Ovary (tissue), 9 donors: ENCODE results near the gene ACCS. TPM values are rescaled to one million over a fixed set of nuclear protein-coding genes. Genes with fewer than 3 reads are reported as not detected.

Experiments used
- DNase-seq, 5 donors: peaks; one replicate each; pipeline ENCODE4 v3.0.0-alpha.2; 2019 to 2020
- H3K27ac ChIP-seq, 2 donors: fragments of 200-600 bp; one replicate each; pipeline versions ENCODE4 v1.5.1 to v1.8.0; 2019 to 2022
- H3K27me3 ChIP-seq: fragments of 200-600 bp; one replicate; pipeline ENCODE4 v1.8.0; 2022
- H3K36me3 ChIP-seq: fragments of 200-600 bp; sonication (generic); one replicate; pipeline ENCODE4 v1.5.1; 2019
- H3K4me1 ChIP-seq: one replicate; pipeline ENCODE4 v1.8.1; 2013; ENCODE audit warnings: mild to moderate bottlenecking, moderate library complexity; ENCODE audit not compliant: insufficient read depth
- H3K4me3 ChIP-seq: fragments of 200-600 bp; sonication (generic); one replicate; pipeline ENCODE4 v1.5.1; 2017
- H3K9me3 ChIP-seq, 2 donors: fragments of 200-600 bp in 1 of 2; sonication (generic) in 1 of 2; one replicate each; pipeline versions ENCODE4 v1.5.1 to v1.8.1; 2013 to 2019; ENCODE audit warnings: mild to moderate bottlenecking in 1 of 2, moderate library complexity in 1 of 2
- EP300 ChIP-seq: sonication (generic); formaldehyde crosslinking; IDR thresholded peaks from one replicate; pipeline ENCODE4 v1.6.1; 2017; ENCODE audit warnings: antibody characterized with exemption
- POLR2A ChIP-seq: fragments of 450-650 bp; IDR thresholded peaks from one replicate; pipeline ENCODE4 v1.6.1; 2017; ENCODE audit warnings: antibody characterized with exemption, mild to moderate bottlenecking, moderate library complexity
- WGBS, 3 donors: extraction: QIAGEN DNeasy Blood & Tissue Kit in 1 of 3; methylation state at CpG; one replicate each; pipeline versions ENCODE4 v1.1.5 to v1.1.7; 2013 to 2017; 5-methylcytosine and 5-hydroxymethylcytosine counted together
- intact Hi-C, 4 donors: fragments of 100-400 bp; cut with DNase I; formaldehyde crosslinking; loops; one replicate each; pipeline versions ENCODE4 v1.11.0 to v1.15.1; 2022 to 2023
- polyA plus RNA-seq, 2 donors: library from polyadenylated mRNA; stranded (reverse); fragments of 200-250 nt in 1 of 2; fragments of 350-450 nt in 1 of 2; fragmentation: Illumina TruSeq in 1 of 2; extraction: RNeasy Lipid Tissue Mini Kit (QIAGEN cat#74804) in 1 of 2; gene quantifications; one replicate each; pipeline ENCODE4 v1.2.3, GENCODE V29; 2013 to 2014
- total RNA-seq, 7 donors: library from RNA; depleted of rRNA in 2 of 7; stranded (reverse); fragments of >200 nt in 2 of 7; fragmentation: NEBNext Ultra II Directional in 3 of 7; extraction: Animal tissue kit (Norgen Biotek cat#: 25700) in 3 of 7; gene quantifications; one replicate each; pipeline versions ENCODE4 v1.1.0 to v1.2.4, GENCODE V29; 2016 to 2023
- TF ChIP-seq, protein P1 (sequence below), 3 donors: fragments of 450-650 bp in 2 of 3; fragments of 200-600 bp in 1 of 3; IDR thresholded peaks; one replicate each; pipeline versions ENCODE4 v1.5.1 to v1.8.0; 2016 to 2022; ENCODE audit warnings: antibody characterized with exemption in 3 of 3, mild to moderate bottlenecking in 1 of 3
- donor health status: DM: no; HTN: no; CAD: no; lungs with moderate emphysema.
- donor health status: DM: no; HTN: no; CAD: no.
- donor health status: Bipolar disorder and iron deficiency.
- donor health status: DM: yes; HTN: yes; CAD: no.
- donor health status: DM: no; HTN: no; CAD: no.
- donor health status: DM: yes; HTN: yes; CAD: no.

ACCS gene
- total and polyA plus RNA-seq, 9 donors = 11.2 to 39.8 (median 26.4) TPM

DNA sequence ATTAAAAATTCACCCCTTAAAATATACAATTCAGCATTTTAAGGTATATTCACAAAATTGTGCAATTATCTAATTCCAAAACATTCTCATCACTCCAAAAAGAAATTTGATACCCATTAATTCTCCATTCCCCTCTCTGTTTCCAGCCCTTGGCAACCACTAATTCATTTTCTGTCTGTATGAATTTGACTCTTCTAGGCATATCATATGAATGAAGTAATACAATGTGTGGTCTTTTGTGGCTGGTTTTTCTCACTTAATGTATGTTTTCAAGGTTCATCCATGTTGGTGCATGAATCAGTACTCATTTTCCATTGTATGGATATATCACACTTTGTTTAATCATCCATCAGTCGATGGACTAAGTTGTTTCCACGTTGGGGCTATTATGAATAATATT lies 47.2 kb upstream of the ACCS start:
- H3K4me3 ChIP-seq = no peak overlapping the region
- intact Hi-C loops = no loop called here
- H3K4me1 ChIP-seq = peaks cover 14% of the 10 kb centered on the region
- H3K27me3 ChIP-seq = no peaks in the 10 kb centered on the region
- DNase-seq = no peak
- WGBS, 3 donors = 66 to 73% (median 70%) methylated on average over 2 of the region's 2 CpGs
- H3K27ac ChIP-seq = no peak overlapping the region
- no peaks in the 10 kb centered on the region for H3K36me3 ChIP-seq
- TF ChIP-seq, protein P1, sequence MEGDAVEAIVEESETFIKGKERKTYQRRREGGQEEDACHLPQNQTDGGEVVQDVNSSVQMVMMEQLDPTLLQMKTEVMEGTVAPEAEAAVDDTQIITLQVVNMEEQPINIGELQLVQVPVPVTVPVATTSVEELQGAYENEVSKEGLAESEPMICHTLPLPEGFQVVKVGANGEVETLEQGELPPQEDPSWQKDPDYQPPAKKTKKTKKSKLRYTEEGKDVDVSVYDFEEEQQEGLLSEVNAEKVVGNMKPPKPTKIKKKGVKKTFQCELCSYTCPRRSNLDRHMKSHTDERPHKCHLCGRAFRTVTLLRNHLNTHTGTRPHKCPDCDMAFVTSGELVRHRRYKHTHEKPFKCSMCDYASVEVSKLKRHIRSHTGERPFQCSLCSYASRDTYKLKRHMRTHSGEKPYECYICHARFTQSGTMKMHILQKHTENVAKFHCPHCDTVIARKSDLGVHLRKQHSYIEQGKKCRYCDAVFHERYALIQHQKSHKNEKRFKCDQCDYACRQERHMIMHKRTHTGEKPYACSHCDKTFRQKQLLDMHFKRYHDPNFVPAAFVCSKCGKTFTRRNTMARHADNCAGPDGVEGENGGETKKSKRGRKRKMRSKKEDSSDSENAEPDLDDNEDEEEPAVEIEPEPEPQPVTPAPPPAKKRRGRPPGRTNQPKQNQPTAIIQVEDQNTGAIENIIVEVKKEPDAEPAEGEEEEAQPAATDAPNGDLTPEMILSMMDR (IDR thresholded peaks at IDR 0.05) = no peak
- TF ChIP-seq POLR2A (no peak), EP300 (no peak)
- no peaks in the 10 kb centered on the region for H3K9me3 ChIP-seq

DNA sequence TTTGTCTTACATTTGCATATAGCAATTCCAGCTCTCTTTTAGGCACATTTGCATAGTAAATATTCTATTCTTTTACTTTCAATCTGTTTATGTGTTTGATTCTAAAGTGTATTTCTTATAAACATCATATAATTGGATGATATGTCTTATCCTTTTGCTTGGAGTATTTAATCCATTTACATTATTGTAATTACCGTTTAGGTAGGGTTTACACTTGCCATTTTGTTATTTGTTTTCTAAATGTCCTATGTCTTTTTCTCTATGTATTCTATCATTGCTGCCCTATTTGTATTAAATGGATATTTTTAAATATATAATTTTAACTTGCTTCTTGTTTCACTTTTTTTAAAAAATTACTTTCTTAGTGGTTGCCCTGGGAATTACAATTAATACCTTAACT lies 41.1 kb upstream of the ACCS start:
- H3K27me3 ChIP-seq = no peaks in the 10 kb centered on the region
- H3K4me3 ChIP-seq = no peak overlapping the region
- no peaks in the 10 kb centered on the region for H3K36me3 ChIP-seq
- intact Hi-C loops = loop anchor here in 1 of 4 donors (5.0 kb wide), 1 partner anchor 33 kb away; no protein-coding TSS in a partner anchor
- TF ChIP-seq EP300 (no peak), POLR2A (no peak)
- TF ChIP-seq, protein P1 (IDR thresholded peaks at IDR 0.05) = no peak
- no peak for DNase-seq
- H3K9me3 ChIP-seq = no peaks in the 10 kb centered on the region
- WGBS, 3 donors = 92 to 96% (median 95%) methylated on average over 1 of the region's 1 CpG
- no peak overlapping the region for H3K27ac ChIP-seq
- H3K4me1 ChIP-seq = peaks cover 10% of the 10 kb centered on the region

GRCh38 chr11:44025727-44026126 lies 40.3 kb upstream of the ACCS start:
- no peaks in the 10 kb centered on the region for H3K36me3 ChIP-seq
- H3K4me3 ChIP-seq = no peak overlapping the region
- TF ChIP-seq, protein P1 (IDR thresholded peaks at IDR 0.05) = no peak
- no peak for TF ChIP-seq EP300
- TF ChIP-seq POLR2A = no peak
- H3K27ac ChIP-seq = no peak overlapping the region
- no peaks in the 10 kb centered on the region for H3K27me3 ChIP-seq
- H3K4me1 ChIP-seq = peaks cover 13% of the 10 kb centered on the region
- H3K9me3 ChIP-seq = no peaks in the 10 kb centered on the region
- intact Hi-C loops = loop anchor here in 1 of 4 donors (5.0 kb wide), 1 partner anchor 33 kb away; no protein-coding TSS in a partner anchor
- DNase-seq = no peak

GRCh38 chr11:44028401-44028800 lies 37.7 kb upstream of the ACCS start:
- 95 to 100% (median 100%) methylated on average over 1 of the region's 1 CpG for WGBS, 3 donors
- intact Hi-C loops = loop anchor here in 1 of 4 donors (5.0 kb wide), 1 partner anchor 36 kb away; no protein-coding TSS in a partner anchor
- no peak for DNase-seq

More at GRCh38 chr11:44028401-44028800, 37.7 kb upstream of the ACCS start:
- no peak for TF ChIP-seq POLR2A
- TF ChIP-seq, protein P1 (IDR thresholded peaks at IDR 0.05) = no peak
- no peak for TF ChIP-seq EP300
- Histone ChIP-seq H3K4me3 (no peak overlapping the region), H3K36me3 (no peaks in the 10 kb centered on the region), H3K9me3 (no peaks in the 10 kb centered on the region), H3K27ac (no peak overlapping the region), H3K27me3 (no peaks in the 10 kb centered on the region), H3K4me1 (peaks cover 19% of the 10 kb centered on the region)
